ENCODE measurements around the gene NUP93.

Gene NUP93

GRCh38 chr16:56700195-56700594 lies 29.7 kb upstream of the NUP93 start:
- ChIA-PET CTCF (interaction anchor here (0.7 to 4.4 kb wide), 7 partner anchors 15 to 123 kb away, joined by 3 to 66 read pairs (median 12); partner anchors contain the start of gene MT2A), POLR2A (interaction anchor here (0.6 kb wide), 1 partner anchor 224 kb away, joined by 5 read pairs; no protein-coding TSS in a partner anchor)
- Histone ChIP-seq H3K4me1 (ENCODE audit: control insufficient read depth, insufficient read depth, low read length) (no peaks in the 10 kb centered on the region), H3K9me3 (ENCODE audit: control insufficient read depth, insufficient read depth, low read depth, low read length) (no peaks in the 10 kb centered on the region), H3K4me3 (ENCODE audit: low read depth, low read length) (no peak overlapping the region), H3K27ac (ENCODE audit: extremely low read depth, low read depth, low read length) (no peak overlapping the region), H3K36me3 (ENCODE audit: control insufficient read depth in 2 of 2, insufficient read depth in 1 of 2, low read length in 2 of 2) (no peaks in the 10 kb centered on the region)
- TF ChIP-seq WT1 (tag by site-specific recombination; IDR thresholded peaks at IDR 0.05) (no peak), ZNF548 (tag by site-specific recombination; IDR thresholded peaks at IDR 0.05) (no peak)

- Histone ChIP-seq H3K9me3 (ENCODE audit: control insufficient read depth, insufficient read depth, low read depth, low read length) (no peaks in the 10 kb centered on the region), H3K4me1 (ENCODE audit: control insufficient read depth, insufficient read depth, low read length) (no peaks in the 10 kb centered on the region), H3K36me3 (ENCODE audit: control insufficient read depth in 2 of 2, insufficient read depth in 1 of 2, low read length in 2 of 2) (no peaks in the 10 kb centered on the region), H3K4me3 (ENCODE audit: low read depth, low read length) (no peak overlapping the region), H3K27ac (ENCODE audit: extremely low read depth, low read depth, low read length) (no peak overlapping the region)
- ChIA-PET POLR2A (interaction anchor here (0.6 kb wide), 1 partner anchor 223 kb away, joined by 5 read pairs; no protein-coding TSS in a partner anchor), CTCF (interaction anchor here (0.7 to 4.4 kb wide), 13 partner anchors 15 to 187 kb away, joined by 3 to 66 read pairs (median 10); partner anchors contain the start of gene MT2A)
- no peak for TF ChIP-seq ZNF211 (tag by site-specific recombination; IDR thresholded peaks at IDR 0.05; ENCODE audit: low read depth)
- TF ChIP-seq ZNF830 (tag by site-specific recombination; IDR thresholded peaks at IDR 0.05; ENCODE audit: low read depth), result no peak
- no peak for TF ChIP-seq ZNF214 (tag by site-specific recombination; IDR thresholded peaks at IDR 0.05; ENCODE audit: borderline replicate concordance)
- no peak for TF ChIP-seq ZNF239 (tag by site-specific recombination; IDR thresholded peaks at IDR 0.05)
- TF ChIP-seq PATZ1 (tag by site-specific recombination; IDR thresholded peaks at IDR 0.05), result no peak
- no peak for TF ChIP-seq ZNF548 (tag by site-specific recombination; IDR thresholded peaks at IDR 0.05)
- no peak for TF ChIP-seq ZNF26 (tag by site-specific recombination; IDR thresholded peaks at IDR 0.05)
- TF ChIP-seq ZNF660 (tag by site-specific recombination; IDR thresholded peaks at IDR 0.05), result no peak
- no peak for TF ChIP-seq ZNF169 (tag by site-specific recombination; IDR thresholded peaks at IDR 0.05)
- TF ChIP-seq ZNF558 (tag by site-specific recombination; IDR thresholded peaks at IDR 0.05), result no peak
- no peak for TF ChIP-seq ZNF350 (tag by site-specific recombination; IDR thresholded peaks at IDR 0.05)
- no peak for TF ChIP-seq SCRT2 (tag by site-specific recombination; IDR thresholded peaks at IDR 0.05)
- no peak for TF ChIP-seq ZNF654 (tag by site-specific recombination; IDR thresholded peaks at IDR 0.05; ENCODE audit: low read depth)
- no peak for TF ChIP-seq ZNF629 (tag by site-specific recombination; IDR thresholded peaks at IDR 0.05)
- no peak for TF ChIP-seq ZNF24 (tag by site-specific recombination; IDR thresholded peaks at IDR 0.05)
- TF ChIP-seq ZNF639 (tag by site-specific recombination; IDR thresholded peaks at IDR 0.05), result no peak
- TF ChIP-seq ZNF184 (tag by site-specific recombination; IDR thresholded peaks at IDR 0.05), result no peak
- no peak for TF ChIP-seq ZNF148 (tag by site-specific recombination; IDR thresholded peaks at IDR 0.05; ENCODE audit: borderline replicate concordance)
- no peak for TF ChIP-seq ZNF514 (tag by site-specific recombination; IDR thresholded peaks at IDR 0.05)
- TF ChIP-seq ZNF341 (tag by site-specific recombination; IDR thresholded peaks at IDR 0.05; ENCODE audit: low read depth), result no peak
These were observed 29.3 kb upstream of the NUP93 start for GRCh38 chr16:56700631-56701030.

Measured in HEK293 (cell line).